Mucosa of rectum (tissue), 2 donors: ENCODE measurements around the gene PTPN6.

Experiments
- H3K27ac ChIP-seq, 2 donors: one replicate each; pipeline ENCODE4 v1.7.0; 2013; ENCODE audit warnings: inconsistent platforms in 2 of 2, low read depth in 2 of 2, low read length in 2 of 2
- H3K27me3 ChIP-seq, 2 donors: one replicate each; pipeline ENCODE4 v1.7.0; 2013; ENCODE audit warnings: low read length in 2 of 2; ENCODE audit not compliant: control insufficient read depth in 2 of 2, insufficient read depth in 2 of 2
- H3K36me3 ChIP-seq, 2 donors: one replicate each; pipeline ENCODE4 v1.7.0; 2013; ENCODE audit warnings: low read length in 2 of 2; ENCODE audit not compliant: control insufficient read depth in 2 of 2, insufficient read depth in 2 of 2
- H3K4me1 ChIP-seq, 2 donors: one replicate each; pipeline ENCODE4 v1.7.0; 2013; ENCODE audit warnings: low read length in 2 of 2, mild to moderate bottlenecking in 1 of 2; ENCODE audit not compliant: control insufficient read depth in 2 of 2, insufficient read depth in 2 of 2
- H3K4me3 ChIP-seq, 2 donors: one replicate each; pipeline ENCODE4 v1.7.0; 2013; ENCODE audit warnings: low read length in 2 of 2
- H3K9ac ChIP-seq, 2 donors: one replicate each; pipeline ENCODE4 v1.7.0; 2013; ENCODE audit warnings: low read length in 2 of 2, low read depth in 1 of 2, mild to moderate bottlenecking in 1 of 2
- H3K9me3 ChIP-seq, 2 donors: one replicate each; pipeline ENCODE4 v1.7.0; 2013; ENCODE audit warnings: low read length in 2 of 2; ENCODE audit not compliant: control insufficient read depth in 2 of 2
- donor health status: healthy.
- donor health status: Normal muscosa, but diverticular disease.

Gene PTPN6

DNA sequence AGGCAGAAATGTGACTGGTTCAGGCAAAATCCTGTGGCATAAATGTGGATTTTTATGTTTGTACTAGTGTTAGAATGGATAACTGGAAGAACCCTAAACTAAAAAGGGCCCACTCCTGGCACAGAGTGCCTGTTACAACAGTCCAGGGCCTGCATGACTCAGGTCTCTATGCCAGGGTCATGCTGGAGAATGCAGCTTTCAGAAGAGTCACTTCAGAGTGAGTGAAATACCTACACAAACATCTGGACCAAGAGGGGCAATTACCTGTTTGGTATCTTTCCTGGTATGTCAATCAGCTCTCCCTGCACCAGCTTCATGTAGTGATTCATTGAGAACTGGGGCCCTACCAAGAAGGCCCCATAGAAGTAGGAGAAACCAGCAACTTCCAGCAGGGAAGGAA lies 29.6 kb downstream of the PTPN6 start:
- Histone ChIP-seq H3K4me3 (no peak overlapping the region), H3K27ac (no peak overlapping the region), H3K9ac (no peak overlapping the region), H3K27me3 (no peaks in the 10 kb centered on the region), H3K36me3 (peaks cover 54 to 72% of the 10 kb centered on the region in 2 donors), H3K9me3 (no peaks in the 10 kb centered on the region), H3K4me1 (peaks cover 0 to 6% of the 10 kb centered on the region in 2 donors)

GRCh38 chr12:6981152-6982052 lies 30.2 kb downstream of the PTPN6 start:
- no peak overlapping the region for H3K27ac ChIP-seq
- H3K4me3 ChIP-seq, result no peak overlapping the region
- H3K9me3 ChIP-seq, result no peaks in the 10 kb centered on the region
- H3K27me3 ChIP-seq, result no peaks in the 10 kb centered on the region
- H3K36me3 ChIP-seq, result peaks cover 48 to 69% of the 10 kb centered on the region in 2 donors
- peaks cover 0 to 6% of the 10 kb centered on the region in 2 donors for H3K4me1 ChIP-seq
- H3K9ac ChIP-seq, result no peak overlapping the region

- H3K4me1 ChIP-seq, result peaks cover 0 to 6% of the 10 kb centered on the region in 2 donors
- H3K4me3 ChIP-seq, result no peak overlapping the region
Observed at GRCh38 chr12:6982532-6982931, 31.4 kb downstream of the PTPN6 start.

GRCh38 chr12:6987956-6988553 lies 36.9 kb downstream of the PTPN6 start:
- H3K9ac ChIP-seq, result peak overlapping the region in 1 of 2 donors; percentile 56
- no peaks in the 10 kb centered on the region for H3K9me3 ChIP-seq
- H3K4me1 ChIP-seq, result peaks cover 5 to 10% of the 10 kb centered on the region in 2 donors
- H3K27ac ChIP-seq, result peak overlapping the region; percentile 17 to 32
- no peaks in the 10 kb centered on the region for H3K27me3 ChIP-seq
- H3K36me3 ChIP-seq, result peaks cover 8 to 19% of the 10 kb centered on the region in 2 donors
- H3K4me3 ChIP-seq, result peak overlapping the region in 1 of 2 donors; percentile 20

More at GRCh38 chr12:6982532-6982931, 31.4 kb downstream of the PTPN6 start:
- Histone ChIP-seq H3K27ac (no peak overlapping the region), H3K36me3 (peaks cover 37 to 57% of the 10 kb centered on the region in 2 donors), H3K27me3 (no peaks in the 10 kb centered on the region), H3K9ac (no peak overlapping the region), H3K9me3 (no peaks in the 10 kb centered on the region)

- H3K27me3 ChIP-seq, result no peaks in the 10 kb centered on the region
- no peak overlapping the region for H3K4me3 ChIP-seq
- H3K4me1 ChIP-seq, result peaks cover 0 to 7% of the 10 kb centered on the region in 2 donors
- H3K36me3 ChIP-seq, result peaks cover 3 to 10% of the 10 kb centered on the region in 2 donors
- no peak overlapping the region for H3K27ac ChIP-seq
- no peaks in the 10 kb centered on the region for H3K9me3 ChIP-seq
- no peak overlapping the region for H3K9ac ChIP-seq
Observed at GRCh38 chr12:6996040-6996441, 44.9 kb downstream of the PTPN6 start.

DNA sequence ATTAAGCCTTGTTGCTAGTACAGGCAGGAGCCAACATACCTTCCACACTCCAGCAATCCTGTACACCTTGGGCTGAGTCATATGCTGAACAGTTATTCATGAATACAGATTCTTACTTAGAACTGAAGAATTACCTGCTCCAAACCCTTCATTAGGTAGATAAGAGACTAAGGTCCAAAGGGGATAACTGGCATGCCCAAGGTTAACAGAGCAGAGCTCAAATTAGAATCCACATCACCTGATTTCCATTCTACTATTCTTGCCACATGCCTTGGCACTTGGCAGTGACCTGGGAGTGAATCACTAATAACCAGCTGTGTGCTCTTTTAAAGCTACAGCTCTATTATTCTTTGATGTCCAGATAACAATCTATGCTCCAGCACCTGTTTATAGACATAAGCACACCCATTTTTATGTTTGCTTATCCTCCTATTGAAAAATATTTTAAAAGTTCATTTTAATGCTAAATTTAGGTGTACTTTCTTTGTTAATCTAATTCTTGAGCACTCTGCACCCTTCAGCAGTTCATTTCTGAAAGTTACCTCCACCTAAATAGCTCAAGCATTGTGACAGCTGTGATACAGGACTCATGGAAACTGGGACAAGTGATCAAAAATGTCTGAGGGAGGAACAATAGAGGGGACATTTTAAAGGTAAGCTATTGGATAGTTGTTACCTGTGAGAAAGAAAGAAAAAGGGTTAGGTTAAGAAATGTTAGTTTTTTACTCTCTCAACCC lies 47.7 kb downstream of the PTPN6 start:
- no peak overlapping the region for H3K9ac ChIP-seq

DNA sequence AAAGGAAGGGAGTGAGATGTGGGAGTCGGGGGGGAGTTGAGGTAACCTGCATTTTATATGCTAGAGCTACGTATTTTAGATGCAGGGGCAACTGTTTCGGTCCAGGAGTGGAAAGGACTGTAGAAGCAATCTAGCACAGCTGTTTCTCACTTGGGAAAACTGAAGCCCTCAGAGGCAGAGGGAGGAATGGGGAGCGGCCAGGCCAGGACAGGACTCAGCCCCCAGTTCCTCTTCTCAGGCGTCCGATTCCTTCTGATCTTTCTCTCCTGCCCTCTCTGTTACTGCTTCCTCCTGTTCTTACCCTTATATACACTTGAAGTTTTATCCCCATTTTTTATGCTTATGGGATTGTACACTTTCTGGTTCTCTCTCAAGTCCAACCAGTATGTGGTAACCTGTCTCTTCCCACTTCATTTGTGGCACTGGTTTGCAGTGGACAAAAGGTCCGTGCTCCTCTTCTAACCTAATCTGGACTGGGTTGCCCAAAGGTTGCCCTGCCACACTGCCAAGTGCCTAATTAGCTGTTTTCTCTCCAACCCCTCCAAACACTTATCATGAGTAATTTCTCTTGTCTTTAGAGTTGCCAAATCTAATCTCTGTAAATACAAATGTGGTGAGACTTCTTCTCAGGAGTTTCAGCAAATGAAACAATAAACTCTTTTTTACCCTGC lies 50.9 kb downstream of the PTPN6 start:
- Histone ChIP-seq H3K27ac (no peak overlapping the region), H3K27me3 (no peaks in the 10 kb centered on the region), H3K36me3 (peaks cover 5% of the 10 kb centered on the region in 2 donors), H3K9ac (no peak overlapping the region), H3K9me3 (no peaks in the 10 kb centered on the region), H3K4me1 (peaks cover 0 to 7% of the 10 kb centered on the region in 2 donors), H3K4me3 (no peak overlapping the region)

More for the DNA sequence above, 47.7 kb downstream of the PTPN6 start:
- Histone ChIP-seq H3K27me3 (no peaks in the 10 kb centered on the region), H3K9me3 (no peaks in the 10 kb centered on the region), H3K36me3 (peaks cover 3 to 7% of the 10 kb centered on the region in 2 donors), H3K27ac (no peak overlapping the region), H3K4me3 (no peak overlapping the region), H3K4me1 (peaks cover 0 to 7% of the 10 kb centered on the region in 2 donors)

DNA sequence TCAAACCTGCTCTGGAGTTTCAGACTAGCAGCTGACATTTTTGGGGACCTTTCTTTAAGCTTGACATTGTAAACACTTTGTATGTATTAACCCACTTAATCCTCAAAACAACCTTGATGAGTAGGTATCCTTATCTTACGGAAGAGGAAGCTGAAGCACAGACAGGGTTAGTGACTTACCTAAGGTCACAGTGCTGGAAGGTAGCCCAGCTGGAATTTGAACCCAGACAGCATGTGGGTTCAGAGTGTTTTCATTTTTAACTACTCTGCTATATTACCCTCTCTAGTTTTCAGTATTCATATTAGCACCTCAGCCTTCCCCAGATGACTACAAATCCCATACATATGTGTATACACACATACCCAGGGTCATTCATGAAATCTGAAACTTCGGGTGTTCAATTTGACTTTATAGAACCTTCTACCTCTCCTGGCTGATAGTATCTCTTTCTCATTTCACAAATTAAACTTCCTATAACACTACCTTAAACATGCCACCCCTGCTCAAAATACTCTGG lies 53.2 kb downstream of the PTPN6 start:
- Histone ChIP-seq H3K36me3 (peaks cover 2 to 4% of the 10 kb centered on the region in 2 donors), H3K9ac (no peak overlapping the region), H3K27me3 (no peaks in the 10 kb centered on the region), H3K9me3 (no peaks in the 10 kb centered on the region), H3K4me3 (no peak overlapping the region), H3K27ac (no peak overlapping the region), H3K4me1 (no peaks in the 10 kb centered on the region)

DNA sequence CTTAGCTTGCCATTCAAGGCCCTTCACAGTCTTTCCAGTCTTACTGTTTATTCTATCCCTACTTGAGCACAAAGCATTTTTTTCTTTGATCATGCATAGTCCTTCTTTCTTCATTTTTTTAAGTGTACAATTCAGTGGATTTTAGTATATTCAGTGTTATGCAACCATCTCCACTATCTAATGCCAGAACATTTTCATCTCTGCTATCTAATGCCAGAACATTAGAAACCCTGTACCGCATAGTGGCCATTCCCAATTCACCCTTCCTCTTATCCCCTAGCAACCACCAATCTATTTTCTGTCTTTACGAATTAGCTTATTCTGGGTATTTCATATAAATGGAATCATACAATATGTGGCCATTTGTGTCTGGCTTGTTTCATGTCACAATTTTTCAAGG lies 53.7 kb downstream of the PTPN6 start:
- H3K27ac ChIP-seq, result no peak overlapping the region
- no peak overlapping the region for H3K4me3 ChIP-seq
- H3K9ac ChIP-seq, result no peak overlapping the region
- H3K4me1 ChIP-seq, result no peaks in the 10 kb centered on the region
- H3K36me3 ChIP-seq, result peaks cover 2 to 5% of the 10 kb centered on the region in 2 donors
- no peaks in the 10 kb centered on the region for H3K9me3 ChIP-seq
- no peaks in the 10 kb centered on the region for H3K27me3 ChIP-seq
